NCI-H2081 (cell line): ENCODE results near the gene TCF7L2.

Experiments
- DNase-seq, 2 experiments: peaks; one replicate each; lab custom pipeline; 2025; lab: John Stamatoyannopoulos, UW

Gene TCF7L2

DNA sequence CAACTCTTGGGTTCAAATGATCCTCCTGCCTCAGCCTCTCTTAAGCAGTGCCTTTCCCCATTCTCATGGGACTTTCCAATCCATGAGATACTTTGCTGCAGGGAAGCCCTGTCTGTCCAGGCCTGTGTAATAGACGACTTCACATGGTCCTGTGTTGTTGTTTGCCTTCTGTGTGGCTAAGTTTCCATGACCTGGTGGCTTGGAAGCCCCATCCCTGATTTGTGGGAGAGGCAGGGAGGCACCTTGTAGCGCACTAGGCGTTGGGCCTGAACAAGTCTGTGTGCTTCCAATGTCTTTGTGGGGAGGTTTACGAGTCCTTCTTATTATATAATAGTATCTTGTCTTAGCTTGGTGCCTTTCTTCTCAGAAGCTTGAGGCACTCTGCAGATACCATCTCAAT, 49.1 kb downstream of the TCF7L2 start:
- no peak for DNase-seq

DNA sequence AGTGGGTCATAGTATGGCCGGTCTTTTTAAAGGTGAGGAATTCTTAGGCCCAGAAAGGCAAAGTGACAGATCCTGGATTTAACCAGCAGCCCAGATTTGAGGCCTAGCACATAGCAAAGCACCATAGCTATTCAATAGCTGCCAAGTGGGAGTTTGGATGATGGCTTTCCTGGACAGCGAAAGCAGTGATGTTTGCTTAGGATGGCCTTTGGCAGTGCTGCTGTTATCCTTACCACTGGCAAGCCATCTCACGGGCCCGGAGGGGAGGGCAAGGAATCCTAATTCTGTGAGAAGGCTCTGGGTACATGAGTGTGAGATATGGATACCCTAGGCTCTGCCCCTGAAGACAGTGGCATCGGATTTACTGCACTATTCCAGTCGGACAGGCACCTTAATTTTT, 50.4 kb downstream of the TCF7L2 start:
- DNase-seq, result no peak

DNA sequence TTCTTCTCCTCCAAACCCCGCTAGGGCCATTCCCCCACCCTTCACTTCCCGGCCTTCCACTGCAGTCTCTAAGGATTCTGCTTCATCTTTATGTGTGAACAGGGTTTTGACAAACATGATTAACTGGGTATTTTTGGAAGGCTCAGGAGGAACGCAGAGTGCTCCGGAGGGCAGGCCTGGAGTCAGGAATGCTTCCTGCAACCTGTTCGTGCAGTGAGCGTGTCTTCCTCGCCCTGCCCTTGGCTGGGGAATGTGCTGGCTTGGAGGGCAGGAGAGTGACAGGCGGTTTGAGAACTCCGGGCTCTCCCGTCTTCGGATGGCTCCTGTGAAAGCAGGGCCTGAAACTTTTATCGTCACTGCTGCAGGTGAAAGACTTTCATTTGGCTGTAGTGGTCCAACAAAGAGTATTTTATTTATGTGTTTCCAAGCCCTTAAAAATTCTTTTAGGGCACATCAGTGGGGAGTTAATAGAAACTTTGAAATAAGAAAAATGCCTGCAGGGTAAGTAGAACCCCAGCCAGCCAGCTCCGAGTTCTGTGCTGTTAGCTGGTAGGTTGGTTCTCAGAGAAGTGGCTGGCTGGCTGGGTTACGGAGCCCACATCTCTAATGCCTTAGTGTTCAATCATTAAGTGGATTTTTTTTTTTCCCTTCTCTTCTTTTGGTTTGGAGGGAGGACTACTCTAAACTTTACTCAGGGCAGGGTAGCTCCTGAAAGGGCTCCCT, 51.0 kb downstream of the TCF7L2 start:
- DNase-seq, result no peak

DNA sequence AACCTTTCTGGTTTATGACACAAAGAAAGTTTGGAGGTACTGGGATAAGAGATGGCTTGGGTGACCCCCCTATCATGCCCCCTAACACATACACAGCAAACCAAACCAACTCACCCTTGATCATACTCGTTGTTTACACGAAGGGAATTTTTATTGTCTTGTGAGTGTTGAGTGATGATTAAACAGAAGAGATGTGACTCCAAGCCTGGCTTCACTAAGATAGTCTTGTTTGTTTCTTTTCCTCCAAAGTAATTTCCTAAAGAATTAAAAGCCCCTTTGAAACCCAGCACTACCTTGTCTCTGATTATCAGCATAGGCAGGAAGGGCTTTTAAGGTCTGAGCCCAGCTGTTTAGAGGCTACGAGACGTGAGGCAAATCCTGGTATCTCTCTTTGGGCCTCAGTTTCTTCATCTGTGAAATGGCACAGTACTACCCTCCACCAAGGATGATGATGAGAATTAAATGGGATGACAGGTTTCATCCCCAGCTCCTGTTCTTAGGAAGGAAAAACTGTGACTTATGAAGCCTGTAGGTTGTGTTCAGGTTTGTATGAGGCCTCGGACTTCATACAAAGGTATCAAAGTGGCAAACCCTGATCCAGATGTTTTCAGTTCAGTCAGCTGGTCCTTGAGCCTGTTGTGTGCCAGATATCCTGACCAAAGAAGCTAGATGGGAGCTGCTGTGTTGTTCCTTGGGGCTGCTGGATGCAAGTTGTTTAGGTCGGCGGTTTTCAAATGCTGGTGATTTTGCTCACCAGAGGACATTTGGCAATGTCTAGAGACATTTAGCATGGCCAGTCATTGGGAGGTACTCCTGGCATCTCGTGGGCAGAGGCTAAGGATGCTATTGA, 51.8 kb downstream of the TCF7L2 start:
- no peak for DNase-seq

DNA sequence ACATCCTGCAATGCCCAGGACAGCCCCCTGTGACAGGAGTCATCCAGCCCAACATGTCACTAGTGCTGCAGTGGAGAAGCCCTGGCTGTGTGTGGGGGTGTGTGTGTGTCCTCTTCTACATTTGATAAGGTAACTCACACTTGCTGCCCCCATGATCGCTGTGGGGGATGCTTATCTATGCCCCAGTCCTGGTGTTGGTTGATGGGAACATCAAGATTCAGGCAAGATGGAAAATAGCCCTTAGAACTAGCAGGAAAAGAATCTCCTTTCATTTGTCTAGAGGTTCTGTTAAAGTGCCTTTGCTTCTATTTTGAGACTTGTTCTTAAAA, 52.4 kb downstream of the TCF7L2 start:
- no peak for DNase-seq

DNA sequence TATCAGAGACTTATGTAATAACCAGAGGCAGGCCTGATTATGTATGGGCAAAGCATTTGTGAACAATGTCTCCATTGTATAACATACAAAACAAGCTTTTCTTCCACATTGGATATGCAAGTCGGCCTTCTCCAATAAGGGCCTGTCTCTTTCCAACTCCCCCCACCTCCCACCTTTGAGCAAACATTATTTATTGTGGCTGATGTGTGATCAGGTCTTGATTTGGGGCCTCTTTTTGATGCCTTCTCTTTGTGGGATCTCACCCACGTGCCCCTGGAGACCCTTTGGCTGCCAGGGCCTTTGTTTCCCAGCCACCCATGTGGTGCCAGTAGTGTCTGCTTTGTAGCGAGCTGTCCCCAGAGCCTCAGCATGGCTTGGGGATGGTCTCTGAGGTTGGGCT, 53.0 kb downstream of the TCF7L2 start:
- DNase-seq, result no peak

DNA sequence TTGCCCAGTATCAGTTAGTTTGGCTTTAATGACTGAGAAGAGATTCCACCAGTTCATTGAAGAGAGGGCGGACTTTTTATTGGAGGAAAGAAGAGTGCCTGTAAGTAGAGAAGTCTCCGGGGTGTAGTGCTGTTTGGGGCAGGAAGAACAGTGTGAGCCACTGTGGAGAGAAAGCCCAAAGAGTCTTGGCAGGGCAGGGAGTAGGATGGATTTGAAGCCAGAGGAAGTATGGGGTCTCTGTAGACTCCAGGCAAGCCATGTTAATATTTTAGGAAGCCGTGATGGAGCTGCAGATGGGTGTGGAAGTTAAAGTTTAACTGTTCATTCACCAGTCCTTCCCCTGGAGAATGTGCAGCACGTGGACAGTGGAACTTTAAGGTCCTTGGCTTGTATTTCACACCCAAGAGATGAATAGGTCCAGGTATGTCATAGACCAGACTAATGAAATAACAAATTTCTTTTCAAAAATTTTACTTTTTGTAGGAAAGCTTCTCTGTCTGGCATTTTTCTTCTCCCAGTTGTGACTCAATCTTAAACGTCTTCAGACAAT, 54.1 kb downstream of the TCF7L2 start:
- DNase-seq, result no peak

DNA sequence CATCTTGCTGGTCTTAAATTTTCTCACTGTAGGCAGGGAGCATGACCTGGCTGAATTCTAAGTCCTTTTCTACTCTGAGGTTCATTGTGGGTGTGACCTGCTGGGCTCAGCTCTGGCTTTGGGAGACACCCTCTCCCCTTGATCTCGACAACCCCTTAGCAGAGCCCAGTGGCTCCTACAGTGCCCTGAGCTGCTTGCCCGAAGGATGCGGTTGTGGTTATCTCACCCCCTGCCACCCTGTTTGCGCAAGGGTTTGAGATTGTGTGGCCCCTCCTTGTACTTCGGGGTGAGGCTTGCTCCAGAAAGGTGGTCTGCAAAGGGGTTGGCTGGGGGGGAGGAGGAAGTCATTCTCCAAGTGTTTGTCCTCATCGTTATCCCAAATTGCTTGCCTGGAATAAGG, 55.3 kb downstream of the TCF7L2 start:
- DNase-seq, result no peak

DNA sequence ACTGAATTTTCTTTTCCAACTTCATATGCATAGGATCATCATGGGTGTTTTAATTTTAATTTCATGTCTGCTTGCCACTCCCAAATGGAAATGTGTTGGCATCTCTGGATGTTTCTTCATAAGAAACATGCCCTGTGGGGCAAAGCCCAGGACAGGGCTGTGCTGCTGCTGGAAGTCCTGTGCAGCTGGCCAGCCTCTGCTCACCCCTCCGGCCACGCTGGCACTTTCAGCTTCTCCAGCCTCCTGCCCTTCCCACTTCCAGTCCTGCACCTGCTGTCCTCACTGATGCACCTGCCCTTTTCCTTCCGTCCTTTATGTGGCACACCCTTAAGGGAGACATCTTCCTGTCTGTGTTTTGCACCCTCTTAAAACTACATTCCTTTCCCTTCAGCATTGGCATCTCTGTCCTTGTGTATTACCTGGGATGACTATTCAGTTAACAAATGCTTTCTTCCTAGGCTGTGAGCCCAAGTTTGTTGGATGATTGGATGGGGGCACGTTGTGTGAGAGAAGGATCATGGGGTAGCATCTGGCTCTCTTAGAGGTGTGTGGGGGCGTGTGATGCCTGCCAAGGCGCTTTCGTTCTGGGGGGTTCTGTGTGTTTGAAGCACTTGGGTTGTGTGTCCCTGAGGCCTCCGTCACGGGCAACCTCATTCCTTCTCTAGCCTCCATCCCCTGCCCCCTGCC, 56.8 kb downstream of the TCF7L2 start:
- no peak for DNase-seq

DNA sequence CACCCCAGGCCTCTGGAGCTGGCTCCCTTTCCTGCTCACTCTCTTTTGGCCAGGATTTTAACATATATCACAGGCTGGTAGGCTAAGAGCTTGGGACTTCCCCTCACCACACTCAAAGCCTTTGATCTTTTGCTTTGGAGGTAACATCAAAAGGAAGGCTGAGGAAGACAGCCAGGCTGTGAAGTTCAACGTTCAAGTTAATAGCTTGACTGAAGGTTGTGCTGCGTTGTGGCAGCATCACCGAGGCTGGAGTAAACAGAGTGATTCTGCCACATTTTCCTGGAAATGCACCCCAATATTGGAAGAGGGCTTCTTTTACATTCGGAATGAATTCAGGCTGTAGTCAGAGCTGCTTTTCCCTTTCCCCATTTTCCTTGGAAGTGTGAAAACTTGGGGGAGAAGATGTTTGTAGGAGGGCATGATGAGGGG, 57.3 kb downstream of the TCF7L2 start:
- no peak for DNase-seq

DNA sequence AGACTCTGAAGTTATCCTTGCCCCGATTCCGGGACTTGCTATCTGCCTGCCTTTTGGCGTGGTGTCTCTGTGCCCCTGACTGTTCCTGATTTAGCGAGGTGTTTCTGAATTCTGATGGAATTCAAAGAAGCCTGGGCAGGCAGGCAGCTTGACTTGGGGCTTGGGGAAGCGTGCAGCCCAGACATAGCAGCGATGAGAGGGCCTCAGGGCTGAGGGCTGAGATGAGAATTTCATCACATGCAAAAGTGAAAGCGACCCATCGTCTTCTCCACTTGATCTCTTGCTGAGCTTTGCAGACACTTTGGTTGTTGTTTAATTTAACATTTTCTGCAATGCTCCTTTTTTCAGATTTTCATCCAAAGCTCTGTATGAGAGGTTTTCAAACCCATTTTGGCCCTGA, 57.8 kb downstream of the TCF7L2 start:
- DNase-seq, result no peak

DNA sequence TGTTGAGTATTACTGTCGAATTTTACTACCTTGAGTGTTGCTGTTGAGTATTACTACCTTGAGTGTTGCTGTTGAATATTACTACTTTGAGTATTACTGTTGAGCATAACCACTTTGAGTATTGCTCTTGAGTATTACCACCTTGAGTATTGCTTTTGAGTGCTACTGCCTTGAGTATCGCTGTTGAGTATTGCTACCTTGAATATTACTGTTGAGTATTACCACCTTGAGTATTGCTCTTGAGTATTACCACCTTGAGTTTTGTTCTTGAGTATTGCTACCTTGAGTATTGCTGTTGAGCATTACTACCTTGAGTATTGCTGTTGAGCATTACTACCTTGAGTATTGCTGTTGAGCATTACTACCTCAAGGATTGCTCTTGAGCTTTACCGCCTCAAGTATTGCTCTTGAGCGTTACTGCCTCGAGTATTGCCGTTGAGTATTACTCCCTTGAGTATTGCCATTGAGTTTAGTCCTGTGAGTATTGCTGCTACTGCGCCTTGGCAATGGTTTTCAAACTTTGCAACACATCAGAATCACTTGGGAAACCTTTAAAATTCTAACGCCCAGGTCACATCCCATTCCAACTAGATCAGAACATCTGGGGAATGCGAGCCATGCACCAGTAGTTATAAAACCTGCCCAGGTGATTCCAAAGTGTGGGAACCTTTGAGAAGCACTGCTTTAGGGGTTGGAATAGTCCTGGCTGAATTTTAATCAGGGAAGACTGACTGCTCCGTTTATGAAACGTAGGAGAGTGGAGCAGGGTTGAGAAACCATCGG, 61.7 kb downstream of the TCF7L2 start:
- DNase-seq, result no peak

DNA sequence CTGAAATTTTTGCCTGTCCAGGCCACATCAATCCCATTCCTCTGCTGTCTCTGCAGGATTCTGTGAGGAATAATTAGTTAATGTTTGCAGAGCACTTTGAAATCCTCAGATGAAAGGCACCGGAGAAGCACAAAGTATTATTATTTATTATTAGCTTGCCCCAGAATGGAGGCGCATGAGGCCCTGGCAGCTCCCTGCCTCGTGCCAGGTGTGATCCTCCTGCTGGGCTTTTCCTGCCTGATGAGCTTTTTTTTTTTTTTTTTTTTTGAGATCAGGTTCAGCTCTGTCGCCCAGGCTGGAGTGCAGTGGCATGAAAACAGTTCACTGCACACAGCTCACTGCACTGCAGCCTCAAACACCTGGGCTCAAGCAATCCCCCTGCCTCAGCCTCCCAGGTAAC, 65.2 kb downstream of the TCF7L2 start:
- peak in 1 of 2 experiments; percentile 49 for DNase-seq

DNA sequence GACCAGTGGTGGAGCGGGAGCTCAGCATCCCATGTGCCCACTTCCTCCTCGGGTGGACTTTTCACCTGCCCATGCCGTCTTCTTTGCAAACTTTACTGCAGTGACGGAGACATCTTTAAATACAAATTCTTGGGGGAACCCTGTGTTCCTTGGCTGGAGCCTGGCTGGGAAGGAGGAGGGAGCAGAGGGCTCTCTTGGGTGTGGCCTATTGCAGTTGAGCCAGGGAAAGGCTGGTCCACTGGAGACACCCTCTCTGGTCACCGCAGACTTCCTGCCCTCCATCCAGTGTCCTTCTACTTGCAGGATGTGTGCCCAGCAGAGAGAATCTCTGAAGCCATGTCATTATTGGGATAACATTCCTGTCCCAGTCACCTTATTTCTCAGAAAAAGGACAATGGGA, 67.3 kb downstream of the TCF7L2 start:
- DNase-seq, result no peak

DNA sequence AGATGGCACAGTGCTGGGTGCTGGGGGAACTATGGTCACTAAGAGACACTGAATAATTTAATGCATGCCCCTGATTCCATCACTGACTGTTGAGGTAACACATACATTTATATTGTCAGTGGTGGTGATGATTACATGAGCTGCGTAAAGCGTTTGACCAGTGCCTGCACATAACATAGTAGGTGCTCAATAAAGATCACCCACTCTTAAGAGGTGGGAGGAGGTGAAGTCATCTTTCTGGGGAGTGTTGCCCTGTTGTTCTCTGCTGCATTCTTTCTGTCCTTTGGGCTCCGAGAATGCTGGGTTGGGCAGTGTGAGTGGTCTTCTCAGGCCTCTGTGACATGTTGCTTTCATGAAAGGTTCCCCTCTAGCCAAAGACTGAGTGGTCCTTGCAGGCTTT, 68.0 kb downstream of the TCF7L2 start:
- DNase-seq, result no peak

DNA sequence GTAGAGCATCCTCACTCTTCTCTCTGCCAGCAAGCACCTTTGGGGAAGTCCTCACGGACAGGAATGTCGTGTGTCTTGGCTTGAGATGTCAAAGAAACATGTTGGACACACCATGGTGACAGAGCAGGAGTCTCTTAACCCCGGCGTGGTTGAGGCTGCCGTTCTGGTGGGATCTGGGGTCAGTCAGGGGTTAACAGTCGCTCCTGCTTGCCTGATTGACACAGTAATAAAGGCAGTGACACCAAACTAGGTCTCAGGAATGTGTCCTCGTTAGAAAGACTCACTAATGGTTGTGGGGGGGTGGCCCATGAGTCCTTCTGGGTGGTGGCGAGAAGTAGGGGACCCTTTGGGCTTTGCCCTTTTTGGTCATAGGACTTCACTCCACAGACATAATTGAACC, 69.0 kb downstream of the TCF7L2 start:
- DNase-seq, result no peak

DNA sequence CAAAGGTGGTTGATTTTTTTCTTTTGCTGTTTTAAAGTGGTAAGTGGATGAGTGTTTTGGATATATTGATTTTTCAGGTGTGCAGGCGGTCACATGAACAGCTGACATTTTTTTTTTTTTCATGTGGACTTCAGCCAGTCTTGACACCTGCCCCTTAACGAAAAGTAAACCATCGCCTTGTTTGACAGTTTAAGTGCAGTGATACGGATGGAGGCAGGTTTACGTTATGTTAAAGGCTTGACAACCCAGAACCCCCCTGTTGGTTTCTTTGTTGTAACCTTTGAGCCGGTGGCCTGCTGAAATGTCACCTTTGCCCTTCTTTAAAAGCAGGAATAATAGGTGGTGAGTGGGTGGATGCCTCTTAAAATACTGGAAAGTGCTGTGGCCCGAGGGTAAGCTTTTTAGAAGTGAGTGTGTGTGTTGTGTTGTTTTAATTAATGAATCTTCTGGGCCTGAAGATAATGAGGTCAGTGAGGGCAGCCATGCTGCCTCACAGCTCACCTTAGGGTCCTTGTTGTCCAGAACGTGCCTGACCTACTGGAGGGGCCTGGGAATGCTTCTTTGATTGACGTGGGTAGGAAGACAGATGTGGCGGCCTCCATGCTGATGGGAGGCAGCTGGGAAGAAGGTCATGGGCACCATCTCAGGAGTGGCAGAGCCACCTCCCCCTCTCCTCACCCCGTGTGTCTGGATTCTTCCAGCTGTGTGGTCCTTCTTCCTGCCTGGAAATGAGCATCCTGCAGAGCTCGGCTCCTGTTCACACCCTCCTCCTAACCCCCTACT, 69.8 kb downstream of the TCF7L2 start:
- peak in 1 of 2 experiments; percentile 41 for DNase-seq

DNA sequence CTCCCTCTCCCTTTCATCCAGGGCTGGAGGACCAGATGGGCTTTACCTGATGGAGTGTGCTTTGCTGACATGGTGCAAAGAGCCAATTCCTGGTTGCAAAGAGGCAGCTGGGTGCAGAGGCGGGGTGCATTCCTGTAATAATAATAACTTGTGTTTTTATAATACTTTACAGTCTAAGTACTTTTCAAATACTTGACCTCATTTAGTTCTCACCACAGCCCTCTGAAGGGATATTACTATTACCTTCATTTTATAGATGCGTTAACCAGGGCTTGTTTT, 70.4 kb downstream of the TCF7L2 start:
- DNase-seq, result no peak

DNA sequence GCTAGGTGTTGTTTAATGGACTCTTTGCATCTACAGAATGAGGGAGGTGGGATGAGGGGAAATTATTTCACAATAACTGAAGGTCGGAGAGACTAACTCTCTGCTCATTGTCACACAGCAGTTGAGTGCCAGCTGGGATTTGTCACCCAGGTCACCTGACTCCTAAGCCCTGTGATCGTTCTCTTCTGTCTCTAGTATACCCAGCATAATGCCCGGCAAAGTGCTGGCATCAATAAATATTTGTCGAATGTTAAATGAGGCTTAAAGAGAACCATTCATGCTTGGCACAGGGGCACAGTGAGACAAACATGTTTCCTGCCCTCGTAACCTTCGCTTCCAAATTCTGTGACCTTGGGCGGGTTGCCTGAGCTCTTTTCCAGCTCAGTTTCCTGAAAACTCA, 70.8 kb downstream of the TCF7L2 start:
- DNase-seq, result peak in 1 of 2 experiments; percentile 58

DNA sequence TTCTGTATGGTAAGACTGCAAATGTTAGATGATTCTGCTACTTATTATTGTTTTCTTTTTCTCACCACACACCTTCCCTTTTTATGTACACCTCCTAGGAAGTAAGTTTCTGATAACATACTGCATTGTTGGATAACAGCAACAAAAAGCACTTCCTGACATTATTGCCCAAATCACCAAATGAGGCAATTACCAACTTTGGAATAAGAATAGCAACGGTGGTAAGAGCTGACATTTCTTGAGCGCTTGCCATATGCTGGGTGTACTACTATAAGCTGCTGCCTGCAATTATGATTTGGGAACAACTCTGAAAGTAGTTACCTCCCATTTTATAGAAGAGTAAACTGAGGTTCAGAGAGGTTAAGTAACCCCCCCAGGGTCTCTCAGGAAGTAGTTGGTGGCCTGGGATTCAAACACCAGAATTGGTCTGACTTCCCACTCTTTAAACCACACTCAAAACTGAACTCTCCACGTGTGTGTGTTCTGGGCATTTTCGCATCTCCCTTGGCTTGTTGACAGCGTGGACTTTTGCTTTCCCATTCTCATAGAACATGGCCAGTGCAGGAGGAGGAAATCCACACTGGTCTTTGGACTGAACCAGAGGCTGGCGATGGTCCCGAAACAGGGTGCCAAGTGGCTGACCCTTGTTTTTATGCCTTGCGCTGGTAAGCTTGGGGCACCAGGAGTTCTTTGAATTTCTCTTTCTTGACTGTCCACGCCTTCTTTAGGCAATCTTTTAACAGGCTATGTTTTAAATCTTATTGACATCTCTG, 71.4 kb downstream of the TCF7L2 start:
- no peak for DNase-seq

DNA sequence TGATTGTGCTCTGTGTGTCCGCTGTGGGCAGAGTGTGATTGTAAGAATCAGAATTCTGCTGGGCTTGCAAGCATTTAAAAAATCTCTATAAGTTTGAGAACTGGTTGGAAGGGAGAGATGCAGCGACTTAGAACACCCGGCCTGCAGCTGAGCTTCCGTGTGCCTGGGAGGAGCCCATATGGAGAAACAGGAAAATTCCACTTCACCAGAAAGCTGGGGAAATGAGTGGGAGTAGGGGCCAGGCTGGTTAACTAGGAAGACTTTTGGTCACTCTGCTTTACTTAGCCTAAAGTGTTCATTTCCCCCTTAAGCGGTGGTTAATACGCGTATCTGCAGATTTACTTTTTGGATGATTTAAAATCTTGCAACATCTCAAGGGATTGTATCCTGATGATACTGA, 72.2 kb downstream of the TCF7L2 start:
- no peak for DNase-seq
